ENCODE measurements around the gene FRYL. TPM values are rescaled to one million over a fixed set of nuclear protein-coding genes. Genes with fewer than 3 reads are reported as not detected.

Gene FRYL
- total RNA-seq, 1 experiment from 2014 or later: 103 TPM

GRCh38 chr4:48779095-48779997, 733 bp downstream of the FRYL start:
- H3K36me3 ChIP-seq (ENCODE audit: insufficient read depth, low read length): no peaks in the 10 kb centered on the region
- no peaks in the 10 kb centered on the region for H3K9me2 ChIP-seq (replicated peaks; ENCODE audit: insufficient read depth, low read length)
- peaks cover 52% of the 10 kb centered on the region for H3K4me1 ChIP-seq (ENCODE audit: low read length)
- H4K20me1 ChIP-seq (ENCODE audit: insufficient read depth, low read depth, low read length): peaks cover 32% of the 10 kb centered on the region
- H3K4me3 ChIP-seq (ENCODE audit: low read length): peak overlapping the region; percentile 97
- H3K9me3 ChIP-seq (ENCODE audit: low read length): no peaks in the 10 kb centered on the region
- peak; percentile 87 for DNase-seq
- peaks cover 56% of the 10 kb centered on the region for H3K79me2 ChIP-seq (ENCODE audit: low read length)
- peak overlapping the region; percentile 78 for H3K27ac ChIP-seq (ENCODE audit: low read length)
- peak overlapping the region; percentile 93 for H3K9ac ChIP-seq (ENCODE audit: low read length)
- peak overlapping the region; percentile 65 for H2AFZ ChIP-seq (ENCODE audit: low read length)
- no peaks in the 10 kb centered on the region for H3K27me3 ChIP-seq (ENCODE audit: low read length)
- peak overlapping the region; percentile 96 for H3K4me2 ChIP-seq (ENCODE audit: low read depth, low read length, poor library complexity, severe bottlenecking)

GRCh38 chr4:48778431-48779094, 1.5 kb downstream of the FRYL start:
- peak overlapping the region; percentile 93 for H3K9ac ChIP-seq (ENCODE audit: low read length)
- peaks cover 56% of the 10 kb centered on the region for H3K4me1 ChIP-seq (ENCODE audit: low read length)
- peak; percentile 54 for DNase-seq
- H2AFZ ChIP-seq (ENCODE audit: low read length): no peak overlapping the region; the same call in 1 of the 2 replicates
- H3K4me3 ChIP-seq (ENCODE audit: low read length): peak overlapping the region; percentile 97
- no peaks in the 10 kb centered on the region for H3K9me3 ChIP-seq (ENCODE audit: low read length)
- no peaks in the 10 kb centered on the region for H3K36me3 ChIP-seq (ENCODE audit: insufficient read depth, low read length)
- H4K20me1 ChIP-seq (ENCODE audit: insufficient read depth, low read depth, low read length): peaks cover 32% of the 10 kb centered on the region
- H3K27ac ChIP-seq (ENCODE audit: low read length): peak overlapping the region; percentile 78
- H3K4me2 ChIP-seq (ENCODE audit: low read depth, low read length, poor library complexity, severe bottlenecking): peak overlapping the region; percentile 96
- no peaks in the 10 kb centered on the region for H3K9me2 ChIP-seq (replicated peaks; ENCODE audit: insufficient read depth, low read length)
- H3K27me3 ChIP-seq (ENCODE audit: low read length): no peaks in the 10 kb centered on the region
- peaks cover 64% of the 10 kb centered on the region for H3K79me2 ChIP-seq (ENCODE audit: low read length)

- H3K27ac ChIP-seq (ENCODE audit: low read length): peak overlapping the region; percentile 78; the same call in 1 of the 2 replicates
- H4K20me1 ChIP-seq (ENCODE audit: insufficient read depth, low read depth, low read length): peaks cover 32% of the 10 kb centered on the region
- peaks cover 72% of the 10 kb centered on the region for H3K79me2 ChIP-seq (ENCODE audit: low read length)
- no peaks in the 10 kb centered on the region for H3K36me3 ChIP-seq (ENCODE audit: insufficient read depth, low read length)
- no peak overlapping the region for H2AFZ ChIP-seq (ENCODE audit: low read length)
- DNase-seq: no peak
- peaks cover 64% of the 10 kb centered on the region for H3K4me1 ChIP-seq (ENCODE audit: low read length)
- H3K27me3 ChIP-seq (ENCODE audit: low read length): no peaks in the 10 kb centered on the region
- peak overlapping the region; percentile 96 for H3K4me2 ChIP-seq (ENCODE audit: low read depth, low read length, poor library complexity, severe bottlenecking)
- peak overlapping the region; percentile 93 for H3K9ac ChIP-seq (ENCODE audit: low read length)
- peak overlapping the region; percentile 97 for H3K4me3 ChIP-seq (ENCODE audit: low read length)
- no peaks in the 10 kb centered on the region for H3K9me2 ChIP-seq (replicated peaks; ENCODE audit: insufficient read depth, low read length)
- H3K9me3 ChIP-seq (ENCODE audit: low read length): no peaks in the 10 kb centered on the region
Measured at GRCh38 chr4:48777739-48778138, 2.3 kb downstream of the FRYL start.

GRCh38 chr4:48774760-48775710, 5.0 kb downstream of the FRYL start:
- Histone ChIP-seq H3K36me3 (ENCODE audit: insufficient read depth, low read length) (no peaks in the 10 kb centered on the region; the same call in 1 of the 2 replicates), H3K9ac (ENCODE audit: low read length) (peak overlapping the region; percentile 40), H3K79me2 (ENCODE audit: low read length) (peaks cover 98% of the 10 kb centered on the region), H3K4me3 (ENCODE audit: low read length) (peak overlapping the region; percentile 55), H4K20me1 (ENCODE audit: insufficient read depth, low read depth, low read length) (peaks cover 32% of the 10 kb centered on the region), H3K27me3 (ENCODE audit: low read length) (no peaks in the 10 kb centered on the region), H3K27ac (ENCODE audit: low read length) (peak overlapping the region; percentile 78), H3K4me2 (ENCODE audit: low read depth, low read length, poor library complexity, severe bottlenecking) (peak overlapping the region; percentile 96), H3K9me3 (ENCODE audit: low read length) (no peaks in the 10 kb centered on the region), H2AFZ (ENCODE audit: low read length) (no peak overlapping the region), H3K4me1 (ENCODE audit: low read length) (peaks cover 63% of the 10 kb centered on the region), H3K9me2 (replicated peaks; ENCODE audit: insufficient read depth, low read length) (no peaks in the 10 kb centered on the region)
- peak; percentile 61 for DNase-seq

GRCh38 chr4:48772556-48772955, 7.5 kb downstream of the FRYL start:
- peaks cover 52% of the 10 kb centered on the region for H3K4me1 ChIP-seq (ENCODE audit: low read length)

GRCh38 chr4:48767055-48767929, 12.8 kb downstream of the FRYL start:
- Histone ChIP-seq H3K9me3 (ENCODE audit: low read length) (no peaks in the 10 kb centered on the region), H4K20me1 (ENCODE audit: insufficient read depth, low read depth, low read length) (peaks cover 6% of the 10 kb centered on the region; the same call in 1 of the 2 replicates), H3K27me3 (ENCODE audit: low read length) (no peaks in the 10 kb centered on the region), H2AFZ (ENCODE audit: low read length) (no peak overlapping the region), H3K9ac (ENCODE audit: low read length) (no peak overlapping the region), H3K4me3 (ENCODE audit: low read length) (no peak overlapping the region), H3K36me3 (ENCODE audit: insufficient read depth, low read length) (peaks cover 7% of the 10 kb centered on the region; the same call in 1 of the 2 replicates), H3K27ac (ENCODE audit: low read length) (no peak overlapping the region), H3K4me1 (ENCODE audit: low read length) (peaks cover 9% of the 10 kb centered on the region), H3K4me2 (ENCODE audit: low read depth, low read length, poor library complexity, severe bottlenecking) (no peak overlapping the region), H3K79me2 (ENCODE audit: low read length) (peaks cover 97% of the 10 kb centered on the region), H3K9me2 (replicated peaks; ENCODE audit: insufficient read depth, low read length) (no peaks in the 10 kb centered on the region)
- DNase-seq: no peak

More at GRCh38 chr4:48772556-48772955, 7.5 kb downstream of the FRYL start:
- Histone ChIP-seq H3K79me2 (ENCODE audit: low read length) (peaks cover 99% of the 10 kb centered on the region), H3K36me3 (ENCODE audit: insufficient read depth, low read length) (peaks cover 4% of the 10 kb centered on the region; the same call in 1 of the 2 replicates), H3K27me3 (ENCODE audit: low read length) (no peaks in the 10 kb centered on the region), H3K4me3 (ENCODE audit: low read length) (no peak overlapping the region), H3K9me2 (replicated peaks; ENCODE audit: insufficient read depth, low read length) (no peaks in the 10 kb centered on the region), H3K9ac (ENCODE audit: low read length) (no peak overlapping the region), H3K9me3 (ENCODE audit: low read length) (no peaks in the 10 kb centered on the region), H2AFZ (ENCODE audit: low read length) (no peak overlapping the region), H4K20me1 (ENCODE audit: insufficient read depth, low read depth, low read length) (peaks cover 21% of the 10 kb centered on the region), H3K4me2 (ENCODE audit: low read depth, low read length, poor library complexity, severe bottlenecking) (no peak overlapping the region), H3K27ac (ENCODE audit: low read length) (no peak overlapping the region)
- DNase-seq: no peak

- H3K79me2 ChIP-seq (ENCODE audit: low read length): peaks cover 97% of the 10 kb centered on the region
- no peak overlapping the region for H3K27ac ChIP-seq (ENCODE audit: low read length)
- H3K4me2 ChIP-seq (ENCODE audit: low read depth, low read length, poor library complexity, severe bottlenecking): no peak overlapping the region
- peaks cover 5% of the 10 kb centered on the region for H3K4me1 ChIP-seq (ENCODE audit: low read length)
- 0 out of 2 replicates have a peak, but pooled peaks cover 7% of the 10 kb centered on the region for H3K36me3 ChIP-seq (ENCODE audit: insufficient read depth, low read length)
- no peak overlapping the region for H2AFZ ChIP-seq (ENCODE audit: low read length)
- no peaks in the 10 kb centered on the region for H3K9me2 ChIP-seq (replicated peaks; ENCODE audit: insufficient read depth, low read length)
- peaks cover 6% of the 10 kb centered on the region; the same call in 1 of the 2 replicates for H4K20me1 ChIP-seq (ENCODE audit: insufficient read depth, low read depth, low read length)
- H3K9ac ChIP-seq (ENCODE audit: low read length): no peak overlapping the region
- no peak for DNase-seq
- H3K27me3 ChIP-seq (ENCODE audit: low read length): no peaks in the 10 kb centered on the region
- no peaks in the 10 kb centered on the region for H3K9me3 ChIP-seq (ENCODE audit: low read length)
- H3K4me3 ChIP-seq (ENCODE audit: low read length): no peak overlapping the region
Measured at GRCh38 chr4:48766131-48766792, 13.8 kb downstream of the FRYL start.

All from Karpas-422 (cell line).